Measurements from ENCODE around the gene NCDN. TPM values are rescaled to one million over a fixed set of nuclear protein-coding genes. Genes with fewer than 3 reads are reported as not detected.
"Not testable (repeated sequence)": the region's sequence is repeated elsewhere in the genome, so short reads cannot be mapped to it uniquely, and the experiment has no call there.

Gene NCDN
- total RNA-seq, 1 donor from 2014 or later, result 28.6 TPM

- ATAC-seq (no peak), DNase-seq (ENCODE audit: low spot score) (no peak)
- intact Hi-C loops (cut with DNase I), result no loop called here
Observed at GRCh38 chr1:35580949-35581388, 23.4 kb downstream of the NCDN start.

GRCh38 chr1:35581621-35582020 lies 24.0 kb downstream of the NCDN start:
- ATAC-seq; DNase-seq (ENCODE audit: low spot score); intact Hi-C loops (cut with DNase I): not testable (repeated sequence)

- DNase-seq (ENCODE audit: low spot score), result no peak
- intact Hi-C loops (cut with DNase I), result no loop called here
- no peak for ATAC-seq
Observed at GRCh38 chr1:35585281-35585680, 27.7 kb downstream of the NCDN start.

- ATAC-seq; DNase-seq (ENCODE audit: low spot score); intact Hi-C loops (cut with DNase I): not testable (repeated sequence)
Observed at GRCh38 chr1:35585805-35586204, 28.2 kb downstream of the NCDN start.

- intact Hi-C loops (cut with DNase I), result no loop called here
- no peak for ATAC-seq
Observed at GRCh38 chr1:35586808-35587207, 29.2 kb downstream of the NCDN start.

GRCh38 chr1:35587736-35588135 lies 30.1 kb downstream of the NCDN start:
- DNase-seq (ENCODE audit: low spot score), result no peak

More at GRCh38 chr1:35586808-35587207, 29.2 kb downstream of the NCDN start:
- DNase-seq (ENCODE audit: low spot score), result no peak

GRCh38 chr1:35588197-35588910 lies 30.8 kb downstream of the NCDN start:
- ATAC-seq (no peak), DNase-seq (ENCODE audit: low spot score) (no peak)
- intact Hi-C loops (cut with DNase I), result no loop called here

More at GRCh38 chr1:35587736-35588135, 30.1 kb downstream of the NCDN start:
- intact Hi-C loops (cut with DNase I), result no loop called here
- no peak for ATAC-seq

- no peak for DNase-seq (ENCODE audit: low spot score)
- ATAC-seq, result no peak
- intact Hi-C loops (cut with DNase I), result no loop called here
Observed at GRCh38 chr1:35589516-35590427, 32.2 kb downstream of the NCDN start.

GRCh38 chr1:35590476-35591040 lies 33.0 kb downstream of the NCDN start:
- DNase-seq (ENCODE audit: low spot score), result no peak
- no peak for ATAC-seq
- intact Hi-C loops (cut with DNase I), result no loop called here

- ATAC-seq (no peak), DNase-seq (ENCODE audit: low spot score) (no peak)
- intact Hi-C loops (cut with DNase I), result no loop called here
Observed at GRCh38 chr1:35591211-35591610, 33.6 kb downstream of the NCDN start.

GRCh38 chr1:35592991-35593769 lies 35.6 kb downstream of the NCDN start:
- DNase-seq (ENCODE audit: low spot score), result no peak
- intact Hi-C loops (cut with DNase I), result no loop called here
- ATAC-seq, result no peak

GRCh38 chr1:35594005-35594760 lies 36.6 kb downstream of the NCDN start:
- ATAC-seq, result no peak
- no peak for DNase-seq (ENCODE audit: low spot score)
- intact Hi-C loops (cut with DNase I), result no loop called here

GRCh38 chr1:35595684-35596083 lies 38.1 kb downstream of the NCDN start:
- ATAC-seq, result no peak
- intact Hi-C loops (cut with DNase I), result no loop called here
- DNase-seq (ENCODE audit: low spot score), result no peak

GRCh38 chr1:35597870-35598269 lies 40.3 kb downstream of the NCDN start:
- intact Hi-C loops (cut with DNase I), result no loop called here
- ATAC-seq, result no peak
- DNase-seq (ENCODE audit: low spot score), result no peak

- DNase-seq (ENCODE audit: low spot score) (no peak), ATAC-seq (no peak)
- intact Hi-C loops (cut with DNase I), result no loop called here
Observed at GRCh38 chr1:35598895-35599294, 41.3 kb downstream of the NCDN start.

GRCh38 chr1:35599411-35599810 lies 41.8 kb downstream of the NCDN start:
- ATAC-seq (no peak), DNase-seq (ENCODE audit: low spot score) (no peak)
- intact Hi-C loops (cut with DNase I), result no loop called here

GRCh38 chr1:35600593-35600992 lies 43.0 kb downstream of the NCDN start:
- no peak for DNase-seq (ENCODE audit: low spot score)
- ATAC-seq, result no peak
- intact Hi-C loops (cut with DNase I), result no loop called here

- DNase-seq (ENCODE audit: low spot score) (no peak), ATAC-seq (peak; percentile 50)
- intact Hi-C loops (cut with DNase I), result no loop called here
Observed at GRCh38 chr1:35603468-35603867, 45.9 kb downstream of the NCDN start.
